ENCODE results near the gene OR2T10. TPM values are rescaled to one million over a fixed set of nuclear protein-coding genes. Genes with fewer than 3 reads are reported as not detected.

The OR2T10 gene
- total and polyA plus RNA-seq, 2 donors (not counting 3 experiments of a cell fraction or from before 2014, with no cell fraction given) = not detected

GRCh38 chr1:248593226-248593625, 4.3 kb downstream of the OR2T10 start:
- no TSS peak for BruUV-seq (replicated peaks)
- Histone ChIP-seq H3K9ac (replicated peaks; ENCODE audit: extremely low read depth, insufficient read depth, low read length) (no peak overlapping the region), H3K4me2 (ENCODE audit: insufficient read depth, low read length) (no peak overlapping the region), H3K9me1 (replicated peaks; ENCODE audit: control insufficient read depth, extremely low read depth, insufficient read depth, low read length) (no peaks in the 10 kb centered on the region), H3K4me1 (ENCODE audit: control insufficient read depth, extremely low read depth, insufficient read depth, low read length) (no peaks in the 10 kb centered on the region), H3K4me3 (replicated peaks in 1 of 3; ENCODE audit: insufficient read depth in 1 of 3, low read depth in 1 of 3, low read length in 3 of 3) (no peak overlapping the region), H4K20me1 (replicated peaks; ENCODE audit: control insufficient read depth, extremely low read depth, insufficient read depth, low read length) (no peaks in the 10 kb centered on the region), H2AFZ (ENCODE audit: low read depth, low read length) (no peak overlapping the region), H3K36me3 (ENCODE audit: control insufficient read depth in 2 of 2, extremely low read depth in 1 of 2, insufficient read depth in 2 of 2, low read length in 2 of 2) (no peaks in the 10 kb centered on the region), H3K79me2 (ENCODE audit: control insufficient read depth, insufficient read depth, low read length) (no peaks in the 10 kb centered on the region), H3K27me3 (ENCODE audit: control insufficient read depth in 2 of 2, insufficient read depth in 2 of 2, low read length in 2 of 2) (no peaks in the 10 kb centered on the region), H3K9me3 (replicated peaks; ENCODE audit: control insufficient read depth, insufficient read depth, low read length) (no peaks in the 10 kb centered on the region), H3K27ac (ENCODE audit: insufficient read depth, low read depth, low read length) (no peak overlapping the region)
- DNase-seq (ENCODE audit: low read depth, low spot score) (no peak), FAIRE-seq (no peak)
- TF ChIP-seq CTCF (IDR thresholded peaks at IDR 0.05; ENCODE audit: extremely low read depth in 1 of 2, insufficient read depth in 1 of 2, low read depth in 1 of 2, low read length in 2 of 2) (no peak), POLR2AphosphoS5 (IDR thresholded peaks at IDR 0.05; ENCODE audit: insufficient read depth, low read depth, low read length) (no peak), MAX (IDR thresholded peaks at IDR 0.05; ENCODE audit: insufficient read depth, insufficient read length) (no peak), GATA2 (IDR thresholded peaks at IDR 0.05; ENCODE audit: insufficient read depth, insufficient read length, low read depth, low read length) (no peak), MYC (IDR thresholded peaks at IDR 0.05; ENCODE audit: low read depth, low read length) (no peak), FOS (IDR thresholded peaks at IDR 0.05; ENCODE audit: borderline replicate concordance, insufficient read depth, low read length) (no peak), POLR2A (IDR thresholded peaks at IDR 0.05; ENCODE audit: low read depth, low read length) (no peak), JUN (IDR thresholded peaks at IDR 0.05; ENCODE audit: borderline replicate concordance, insufficient read depth, insufficient read length, low read depth) (no peak)
- ChIA-PET POLR2A (no interaction called here), CTCF (no interaction called here)
- dilution Hi-C loops (cut with MboI; ENCODE audit: extremely low pct_ligation_motif_present, low sequenced_read_pairs) = no loop called here
- intact Hi-C loops (cut with micrococcal nuclease) = no loop called here

All from endothelial cell of umbilical vein (primary cell).